D721Med (cell line): ENCODE results near the gene STAC3.

ENCODE experiments used
- DNase-seq: peaks from one replicate; pipeline ENCODE4 v3.0.0; 2011; ENCODE audit warnings: low spot score; ENCODE audit not compliant: insufficient read length
- FAIRE-seq: peaks from 2 replicates; lab custom pipeline; 2011; peaks lifted over from hg19 to GRCh38; lab: Jason Lieb, UNC
- CTCF ChIP-seq: IDR thresholded peaks from 2 replicates; pipeline ENCODE4 v1.5.1; 2012; ENCODE audit warnings: mild to moderate bottlenecking, control low read depth; ENCODE audit not compliant: insufficient read depth; ENCODE audit errors: missing control alignments

STAC3 gene

DNA sequence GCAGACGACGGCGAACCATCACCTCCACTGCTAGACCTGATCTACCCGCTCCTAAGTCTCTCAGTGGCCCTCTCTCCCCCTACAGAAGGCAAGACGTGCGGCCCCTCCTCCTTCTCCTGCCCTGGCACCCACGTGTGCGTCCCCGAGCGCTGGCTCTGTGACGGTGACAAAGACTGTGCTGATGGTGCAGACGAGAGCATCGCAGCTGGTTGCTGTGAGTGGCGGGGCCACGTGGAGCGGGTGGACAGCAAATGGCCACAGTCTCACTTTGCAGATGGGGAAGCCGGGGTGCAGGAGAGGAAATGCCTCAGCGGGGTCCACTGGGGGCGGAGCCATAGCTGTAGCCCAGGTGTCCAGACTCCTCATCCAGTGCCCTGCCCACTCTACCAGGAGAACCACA, 55.8 kb downstream of the STAC3 start:
- no peak for DNase-seq
- no peak for TF ChIP-seq CTCF
- FAIRE-seq: no peak

GRCh38 chr12:57194253-57194652, 56.7 kb downstream of the STAC3 start:
- no peak for TF ChIP-seq CTCF
- FAIRE-seq: no peak
- DNase-seq: no peak

DNA sequence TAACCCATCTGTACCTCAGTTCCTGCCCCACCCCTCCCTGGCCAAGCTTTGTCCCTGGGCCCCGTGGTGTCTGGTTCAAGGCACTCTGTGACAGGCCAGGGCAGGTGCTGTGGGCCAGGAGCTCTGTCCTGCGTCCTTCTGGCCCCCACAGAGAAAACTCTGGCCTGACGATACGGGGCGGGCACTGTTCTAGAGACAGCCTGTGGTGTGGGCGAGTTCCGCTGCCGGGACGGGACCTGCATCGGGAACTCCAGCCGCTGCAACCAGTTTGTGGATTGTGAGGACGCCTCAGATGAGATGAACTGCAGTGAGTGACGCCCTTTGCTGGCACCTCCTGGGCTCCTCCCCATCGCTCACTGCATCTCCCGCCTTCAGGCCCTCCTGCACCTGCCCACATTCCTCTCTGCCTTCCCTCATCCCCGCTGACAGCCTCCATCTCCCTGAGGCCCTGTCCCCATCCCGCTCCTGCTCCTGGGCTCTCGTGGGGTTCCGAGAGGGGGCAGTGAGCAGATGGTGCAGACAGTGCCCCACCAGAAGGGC, 57.2 kb downstream of the STAC3 start:
- FAIRE-seq: no peak
- no peak for TF ChIP-seq CTCF
- no peak for DNase-seq
